ENCODE data around the gene BCAS4. TPM values are rescaled to one million over a fixed set of nuclear protein-coding genes. Genes with fewer than 3 reads are reported as not detected.

BCAS4 gene
- total RNA-seq, 1 donor from 2014 or later = 15.7 TPM

- no peak for DNase-seq (ENCODE audit: low read depth)
- no peak overlapping the region for H3K4me3 ChIP-seq (ENCODE audit: low read depth, low read length)
- TF ChIP-seq CTCF (conservative IDR thresholded peaks at IDR 0.05; ENCODE audit: low read depth, low read length) = no peak
Measured at GRCh38 chr20:50820515-50821256, 25.8 kb downstream of the BCAS4 start.

GRCh38 chr20:50821257-50821921 is 26.5 kb downstream of the BCAS4 start:
- H3K4me3 ChIP-seq (ENCODE audit: low read depth, low read length) = no peak overlapping the region
- DNase-seq (ENCODE audit: low read depth) = no peak
- no peak for TF ChIP-seq CTCF (conservative IDR thresholded peaks at IDR 0.05; ENCODE audit: low read depth, low read length)

- H3K4me3 ChIP-seq (ENCODE audit: low read depth, low read length) = no peak overlapping the region
- no peak for DNase-seq (ENCODE audit: low read depth)
- no peak for TF ChIP-seq CTCF (conservative IDR thresholded peaks at IDR 0.05; ENCODE audit: low read depth, low read length)
Measured at GRCh38 chr20:50821994-50822393, 27.1 kb downstream of the BCAS4 start.

GRCh38 chr20:50823319-50823718 is 28.5 kb downstream of the BCAS4 start:
- H3K4me3 ChIP-seq (ENCODE audit: low read depth, low read length) = no peak overlapping the region
- no peak for TF ChIP-seq CTCF (conservative IDR thresholded peaks at IDR 0.05; ENCODE audit: low read depth, low read length)
- no peak for DNase-seq (ENCODE audit: low read depth)

- H3K4me3 ChIP-seq (ENCODE audit: low read depth, low read length) = no peak overlapping the region
- TF ChIP-seq CTCF (conservative IDR thresholded peaks at IDR 0.05; ENCODE audit: low read depth, low read length) = no peak
- DNase-seq (ENCODE audit: low read depth) = peak; percentile 60
Measured at GRCh38 chr20:50824137-50824536, 29.3 kb downstream of the BCAS4 start.

GRCh38 chr20:50826121-50826520 is 31.3 kb downstream of the BCAS4 start:
- TF ChIP-seq CTCF (conservative IDR thresholded peaks at IDR 0.05; ENCODE audit: low read depth, low read length) = no peak
- DNase-seq (ENCODE audit: low read depth) = no peak
- H3K4me3 ChIP-seq (ENCODE audit: low read depth, low read length) = no peak overlapping the region

All from epithelial cell of proximal tubule (primary cell).